ENCODE data around the gene TRAPPC6A.

GRCh38 chr19:45180936-45181335, 2.9 kb upstream of the TRAPPC6A start:
- TF ChIP-seq CTCF (IDR thresholded peaks at IDR 0.05) = no peak
- no peak for TF ChIP-seq EP300 (IDR thresholded peaks at IDR 0.05)
- TF ChIP-seq POLR2AphosphoS5 (IDR thresholded peaks at IDR 0.05) = no peak

Measured in sigmoid colon (tissue), 4 donors.